ENCODE measurements around the gene RTRAF. TPM values are rescaled to one million over a fixed set of nuclear protein-coding genes. Genes with fewer than 3 reads are reported as not detected.

The RTRAF gene
- total RNA-seq, 1 experiment from 2014 or later, result 184 TPM

DNA sequence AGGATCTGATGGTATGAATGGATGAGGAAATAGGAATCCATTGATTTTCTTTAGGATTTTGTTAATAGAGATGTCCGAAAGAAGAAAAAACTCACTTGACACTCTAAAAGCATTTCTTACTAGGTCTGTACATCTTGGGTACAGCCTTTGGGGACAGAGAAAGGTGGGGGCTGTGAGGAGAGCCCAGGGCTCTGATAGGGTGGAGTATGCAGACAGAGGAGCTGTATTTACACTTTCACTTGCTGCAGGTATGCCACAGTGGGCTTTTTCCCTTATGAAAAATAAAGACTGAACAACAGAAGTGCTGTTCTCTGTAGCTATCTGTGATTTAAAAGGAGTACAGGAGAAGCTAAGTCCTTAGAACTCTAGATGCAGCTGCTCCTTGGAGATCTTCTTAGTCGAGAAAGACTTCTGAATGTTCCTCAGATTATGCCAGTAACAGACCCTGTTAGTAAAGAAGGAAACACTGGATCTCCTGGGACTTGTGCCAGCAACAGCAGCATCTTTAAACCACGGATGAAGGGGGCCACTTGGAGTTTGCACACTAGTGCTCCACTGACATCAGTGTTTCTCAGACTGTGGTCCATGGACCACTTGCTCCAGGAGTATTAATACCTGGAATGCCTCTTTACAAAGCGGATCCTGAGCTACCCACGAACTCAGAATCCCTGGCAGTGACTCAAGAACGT, 19.4 kb upstream of the RTRAF start:
- DNase-seq, result no peak
- CTCF ChIA-PET, result interaction anchor here (0.6 kb wide), 2 partner anchors 110 to 1003 kb away, joined by 9 to 13 read pairs; partner anchors contain the start of gene GNG2
- intact Hi-C loops (cut with micrococcal nuclease; ENCODE audit: unreplicated experiment), result no loop called here
- no peak overlapping the region for H3K27ac ChIP-seq
- no peaks in the 10 kb centered on the region for H3K4me1 ChIP-seq (replicated peaks; ENCODE audit: insufficient read depth)
- POLR2A ChIA-PET (ENCODE audit: unreplicated experiment), result no interaction called here
- H3K79me2 ChIP-seq (ENCODE audit: low read depth), result no peaks in the 10 kb centered on the region
- no peaks in the 10 kb centered on the region for H3K36me3 ChIP-seq (ENCODE audit: low read depth)
- BruUV-seq (replicated peaks), result no TSS peak
- H3K9me2 ChIP-seq (ENCODE audit: insufficient read depth), result no peaks in the 10 kb centered on the region
- no peak for TF ChIP-seq EZH2 (IDR thresholded peaks at IDR 0.05; ENCODE audit: low read depth)
- TF ChIP-seq, protein P1, sequence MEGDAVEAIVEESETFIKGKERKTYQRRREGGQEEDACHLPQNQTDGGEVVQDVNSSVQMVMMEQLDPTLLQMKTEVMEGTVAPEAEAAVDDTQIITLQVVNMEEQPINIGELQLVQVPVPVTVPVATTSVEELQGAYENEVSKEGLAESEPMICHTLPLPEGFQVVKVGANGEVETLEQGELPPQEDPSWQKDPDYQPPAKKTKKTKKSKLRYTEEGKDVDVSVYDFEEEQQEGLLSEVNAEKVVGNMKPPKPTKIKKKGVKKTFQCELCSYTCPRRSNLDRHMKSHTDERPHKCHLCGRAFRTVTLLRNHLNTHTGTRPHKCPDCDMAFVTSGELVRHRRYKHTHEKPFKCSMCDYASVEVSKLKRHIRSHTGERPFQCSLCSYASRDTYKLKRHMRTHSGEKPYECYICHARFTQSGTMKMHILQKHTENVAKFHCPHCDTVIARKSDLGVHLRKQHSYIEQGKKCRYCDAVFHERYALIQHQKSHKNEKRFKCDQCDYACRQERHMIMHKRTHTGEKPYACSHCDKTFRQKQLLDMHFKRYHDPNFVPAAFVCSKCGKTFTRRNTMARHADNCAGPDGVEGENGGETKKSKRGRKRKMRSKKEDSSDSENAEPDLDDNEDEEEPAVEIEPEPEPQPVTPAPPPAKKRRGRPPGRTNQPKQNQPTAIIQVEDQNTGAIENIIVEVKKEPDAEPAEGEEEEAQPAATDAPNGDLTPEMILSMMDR (conservative IDR thresholded peaks at IDR 0.05), result no peak
- no peaks in the 10 kb centered on the region for H3K9me3 ChIP-seq (ENCODE audit: insufficient read depth, low read depth)
- H3K4me2 ChIP-seq, result no peak overlapping the region
- H2AFZ ChIP-seq, result no peak overlapping the region
- no peaks in the 10 kb centered on the region for H4K20me1 ChIP-seq (ENCODE audit: insufficient read depth)
- no peak overlapping the region for H3K4me3 ChIP-seq
- no peaks in the 10 kb centered on the region for H3K27me3 ChIP-seq (ENCODE audit: insufficient read depth, low read depth)
- H3F3A ChIP-seq (ENCODE audit: insufficient read depth, low read depth), result no peaks in the 10 kb centered on the region

DNA sequence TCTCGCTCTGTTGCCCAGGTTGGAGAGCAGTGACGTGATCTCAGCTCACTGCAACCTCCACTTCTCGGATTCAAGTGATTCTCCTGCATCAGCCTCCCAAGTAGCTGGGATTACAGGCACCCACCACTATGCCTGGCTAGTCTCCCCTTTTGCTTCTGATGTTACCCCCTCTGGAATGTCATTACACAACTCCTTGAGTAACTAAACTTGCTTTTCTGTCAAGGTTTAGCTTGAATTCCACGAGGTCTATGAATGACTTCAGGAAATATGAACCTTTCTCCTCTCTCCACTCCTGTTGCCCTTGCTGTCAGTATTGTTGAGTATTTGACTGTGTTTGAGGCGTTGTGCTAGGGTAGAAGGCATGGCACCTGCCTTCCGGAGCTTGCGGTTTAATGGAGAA, 16.8 kb upstream of the RTRAF start:
- intact Hi-C loops (cut with micrococcal nuclease; ENCODE audit: unreplicated experiment), result no loop called here
- H4K20me1 ChIP-seq (ENCODE audit: insufficient read depth), result no peaks in the 10 kb centered on the region
- H3K9me3 ChIP-seq (ENCODE audit: insufficient read depth, low read depth), result no peaks in the 10 kb centered on the region
- H3K4me2 ChIP-seq, result no peak overlapping the region
- ChIA-PET CTCF (no interaction called here), POLR2A (ENCODE audit: unreplicated experiment) (no interaction called here)
- TF ChIP-seq, protein P1 (conservative IDR thresholded peaks at IDR 0.05), result no peak
- TF ChIP-seq EZH2 (IDR thresholded peaks at IDR 0.05; ENCODE audit: low read depth), result no peak
- no peaks in the 10 kb centered on the region for H3K36me3 ChIP-seq (ENCODE audit: low read depth)
- H3K9me2 ChIP-seq (ENCODE audit: insufficient read depth), result no peaks in the 10 kb centered on the region
- H3K27ac ChIP-seq, result no peak overlapping the region
- no peaks in the 10 kb centered on the region for H3K27me3 ChIP-seq (ENCODE audit: insufficient read depth, low read depth)
- H3K4me3 ChIP-seq, result no peak overlapping the region
- no peak overlapping the region for H2AFZ ChIP-seq
- H3K4me1 ChIP-seq (replicated peaks; ENCODE audit: insufficient read depth), result no peaks in the 10 kb centered on the region
- H3K79me2 ChIP-seq (ENCODE audit: low read depth), result no peaks in the 10 kb centered on the region
- no peak for DNase-seq
- no peaks in the 10 kb centered on the region for H3F3A ChIP-seq (ENCODE audit: insufficient read depth, low read depth)
- no TSS peak for BruUV-seq (replicated peaks)

DNA sequence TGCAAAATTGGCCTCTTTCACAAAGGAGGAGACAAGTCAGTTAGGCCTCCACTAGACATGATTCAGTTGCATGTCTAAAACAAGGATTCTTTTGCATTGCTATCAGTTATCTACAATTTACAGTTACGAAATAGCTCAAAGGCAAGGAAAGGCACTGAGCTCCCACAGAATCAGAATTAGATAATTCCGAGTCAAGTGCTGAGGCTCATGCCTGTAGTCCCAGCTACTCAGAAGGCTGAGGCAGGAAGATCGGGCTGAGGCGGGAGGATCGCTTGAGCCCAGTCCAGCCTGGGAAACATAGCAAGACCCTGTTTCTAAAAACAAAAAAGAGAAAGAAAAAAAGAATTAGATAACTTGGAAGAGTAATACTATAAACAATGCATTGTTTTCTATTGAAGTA, 12.3 kb upstream of the RTRAF start:
- Histone ChIP-seq H3K27ac (no peak overlapping the region), H3K4me3 (no peak overlapping the region), H3K9me2 (ENCODE audit: insufficient read depth) (no peaks in the 10 kb centered on the region), H3K4me1 (replicated peaks; ENCODE audit: insufficient read depth) (no peaks in the 10 kb centered on the region), H3F3A (ENCODE audit: insufficient read depth, low read depth) (no peaks in the 10 kb centered on the region), H3K27me3 (ENCODE audit: insufficient read depth, low read depth) (no peaks in the 10 kb centered on the region), H3K9me3 (ENCODE audit: insufficient read depth, low read depth) (no peaks in the 10 kb centered on the region), H2AFZ (no peak overlapping the region), H3K4me2 (no peak overlapping the region), H4K20me1 (ENCODE audit: insufficient read depth) (no peaks in the 10 kb centered on the region), H3K79me2 (ENCODE audit: low read depth) (no peaks in the 10 kb centered on the region), H3K36me3 (ENCODE audit: low read depth) (no peaks in the 10 kb centered on the region)
- BruUV-seq (replicated peaks), result no TSS peak
- intact Hi-C loops (cut with micrococcal nuclease; ENCODE audit: unreplicated experiment), result no loop called here
- DNase-seq, result no peak
- POLR2A ChIA-PET (ENCODE audit: unreplicated experiment), result no interaction called here
- CTCF ChIA-PET, result no interaction called here
- TF ChIP-seq EZH2 (IDR thresholded peaks at IDR 0.05; ENCODE audit: low read depth), result no peak
- TF ChIP-seq, protein P1 (conservative IDR thresholded peaks at IDR 0.05), result no peak

Measured in PC-9 (cell line).